Prostate gland (tissue), 2 donors: ENCODE data around the gene ARHGEF2.

ENCODE experiments used
- POLR2A ChIP-seq: fragments of 450-650 bp; IDR thresholded peaks from one replicate; pipeline ENCODE4 v1.6.1; 2016; ENCODE audit warnings: antibody characterized with exemption, mild to moderate bottlenecking
- POLR2AphosphoS5 ChIP-seq: sonication (generic); formaldehyde crosslinking; IDR thresholded peaks from one replicate; pipeline ENCODE4 v1.6.1; 2017; ENCODE audit warnings: antibody characterized with exemption
- TF ChIP-seq, protein P1 (sequence below), 4 experiments: fragments of 200-600 bp in 2 of 4; fragments of 450-650 bp in 2 of 4; sonication (generic) in 2 of 4; IDR thresholded peaks; 1 replicate in 3 of 4; 2 replicates in 1 of 4; pipeline ENCODE4 v1.5.1; 2016 to 2019; ENCODE audit warnings: antibody characterized with exemption in 4 of 4, mild to moderate bottlenecking in 2 of 4, moderate library complexity in 2 of 4

DNA sequence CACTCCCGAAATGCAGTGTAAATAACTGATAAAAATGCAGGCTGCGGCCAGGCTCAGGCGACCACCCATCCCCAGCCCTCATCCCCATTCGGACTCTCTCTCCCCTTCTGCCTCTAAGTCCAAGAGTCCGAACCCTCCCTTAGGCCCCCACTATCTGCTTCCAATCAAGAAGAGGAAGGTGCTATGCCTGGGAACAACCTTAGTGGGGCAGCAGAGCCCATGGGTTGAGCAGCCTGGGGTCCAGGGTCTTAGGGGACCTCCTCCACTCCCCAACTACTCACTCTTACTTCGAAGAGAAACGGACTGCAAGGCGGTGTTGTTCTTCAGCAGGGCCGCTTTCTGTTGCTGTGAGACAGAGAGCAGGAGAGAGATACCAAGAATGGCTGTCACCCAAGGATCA is 12.2 kb downstream of the ARHGEF2 start:
- TF ChIP-seq, protein P1, sequence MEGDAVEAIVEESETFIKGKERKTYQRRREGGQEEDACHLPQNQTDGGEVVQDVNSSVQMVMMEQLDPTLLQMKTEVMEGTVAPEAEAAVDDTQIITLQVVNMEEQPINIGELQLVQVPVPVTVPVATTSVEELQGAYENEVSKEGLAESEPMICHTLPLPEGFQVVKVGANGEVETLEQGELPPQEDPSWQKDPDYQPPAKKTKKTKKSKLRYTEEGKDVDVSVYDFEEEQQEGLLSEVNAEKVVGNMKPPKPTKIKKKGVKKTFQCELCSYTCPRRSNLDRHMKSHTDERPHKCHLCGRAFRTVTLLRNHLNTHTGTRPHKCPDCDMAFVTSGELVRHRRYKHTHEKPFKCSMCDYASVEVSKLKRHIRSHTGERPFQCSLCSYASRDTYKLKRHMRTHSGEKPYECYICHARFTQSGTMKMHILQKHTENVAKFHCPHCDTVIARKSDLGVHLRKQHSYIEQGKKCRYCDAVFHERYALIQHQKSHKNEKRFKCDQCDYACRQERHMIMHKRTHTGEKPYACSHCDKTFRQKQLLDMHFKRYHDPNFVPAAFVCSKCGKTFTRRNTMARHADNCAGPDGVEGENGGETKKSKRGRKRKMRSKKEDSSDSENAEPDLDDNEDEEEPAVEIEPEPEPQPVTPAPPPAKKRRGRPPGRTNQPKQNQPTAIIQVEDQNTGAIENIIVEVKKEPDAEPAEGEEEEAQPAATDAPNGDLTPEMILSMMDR (IDR thresholded peaks at IDR 0.05): no peak
- TF ChIP-seq POLR2A (no peak), POLR2AphosphoS5 (no peak)
